Measurements from ENCODE around the gene RIN2.

Gene RIN2

DNA sequence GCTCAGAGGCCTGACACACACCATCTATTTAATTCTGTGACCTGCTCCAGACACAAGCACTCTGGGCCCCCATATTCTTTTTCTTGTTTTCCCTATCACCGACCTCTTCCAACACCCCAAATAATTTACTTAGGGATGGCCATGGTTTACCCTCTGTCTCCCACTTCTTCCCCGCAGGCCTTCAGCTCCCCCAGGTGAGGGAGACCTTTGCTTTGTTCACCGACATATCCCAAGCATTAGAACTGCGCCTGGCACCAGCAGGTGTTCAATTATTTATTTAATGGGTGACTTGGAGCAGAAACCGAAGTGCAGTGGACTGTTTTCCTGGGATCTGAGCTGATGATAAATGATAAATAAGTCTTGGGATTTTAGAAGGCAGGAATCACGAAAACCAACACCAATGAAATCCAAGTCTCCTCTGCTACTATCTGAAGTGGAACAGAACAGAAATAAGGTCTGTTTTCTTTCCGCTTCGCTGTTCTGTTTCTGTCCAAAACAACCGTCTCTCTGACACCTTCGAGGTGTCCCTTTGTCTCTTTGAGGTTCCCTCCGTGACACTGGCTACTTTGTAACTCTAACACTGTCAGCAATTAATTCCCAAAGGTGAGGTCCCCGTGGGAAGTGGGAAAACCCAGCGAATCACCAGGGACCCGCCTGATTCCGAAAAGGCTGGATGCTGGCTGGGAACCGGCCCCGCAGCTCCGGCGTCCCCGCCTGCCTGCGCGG is 1.1 kb upstream of the RIN2 start:
- ATAC-seq, result no peak

DNA sequence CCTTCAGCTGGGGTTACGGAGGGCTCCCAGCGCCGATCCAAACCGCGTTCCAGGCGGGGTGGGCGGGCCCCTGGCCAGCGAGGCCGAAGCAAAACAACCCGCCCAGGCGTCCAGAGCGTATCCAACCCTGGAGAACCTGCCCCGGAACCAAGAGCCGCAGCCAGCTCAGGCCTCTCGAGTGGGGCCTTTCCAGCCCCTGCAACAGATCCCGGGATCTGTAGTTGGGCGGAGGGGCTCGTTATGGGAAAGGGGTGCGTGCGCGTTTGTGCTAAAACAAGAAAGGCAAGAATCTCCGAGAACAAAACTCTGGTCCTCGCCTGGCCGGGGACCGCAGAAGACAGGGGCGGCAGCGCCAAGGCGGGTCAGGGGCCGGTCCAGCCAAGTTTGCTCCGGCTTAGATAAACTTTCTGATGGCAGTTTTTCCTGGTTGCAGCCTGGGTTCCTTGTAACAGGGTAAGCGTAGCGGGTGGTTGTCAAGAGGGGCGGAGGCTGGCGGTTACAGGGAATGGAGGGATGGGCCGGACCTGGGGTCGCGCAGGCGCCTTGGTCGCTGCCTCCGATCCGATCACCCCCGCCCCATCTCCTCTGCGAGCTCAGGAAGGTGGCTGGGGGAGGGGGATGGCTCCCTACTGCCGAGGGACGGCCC is 448 bp upstream of the RIN2 start:
- TF ChIP-seq, protein P1, sequence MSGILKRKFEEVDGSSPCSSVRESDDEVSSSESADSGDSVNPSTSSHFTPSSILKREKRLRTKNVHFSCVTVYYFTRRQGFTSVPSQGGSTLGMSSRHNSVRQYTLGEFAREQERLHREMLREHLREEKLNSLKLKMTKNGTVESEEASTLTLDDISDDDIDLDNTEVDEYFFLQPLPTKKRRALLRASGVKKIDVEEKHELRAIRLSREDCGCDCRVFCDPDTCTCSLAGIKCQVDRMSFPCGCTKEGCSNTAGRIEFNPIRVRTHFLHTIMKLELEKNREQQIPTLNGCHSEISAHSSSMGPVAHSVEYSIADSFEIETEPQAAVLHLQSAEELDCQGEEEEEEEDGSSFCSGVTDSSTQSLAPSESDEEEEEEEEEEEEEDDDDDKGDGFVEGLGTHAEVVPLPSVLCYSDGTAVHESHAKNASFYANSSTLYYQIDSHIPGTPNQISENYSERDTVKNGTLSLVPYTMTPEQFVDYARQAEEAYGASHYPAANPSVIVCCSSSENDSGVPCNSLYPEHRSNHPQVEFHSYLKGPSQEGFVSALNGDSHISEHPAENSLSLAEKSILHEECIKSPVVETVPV (CRISPR knock-in tag; IDR thresholded peaks at IDR 0.05), result no peak
- TF ChIP-seq TCF4 (CRISPR knock-in tag; IDR thresholded peaks at IDR 0.05; ENCODE audit: borderline replicate concordance) (no peak), RARB (CRISPR knock-in tag; IDR thresholded peaks at IDR 0.05) (no peak), ARNTL (CRISPR knock-in tag; IDR thresholded peaks at IDR 0.05; ENCODE audit: borderline replicate concordance, low read depth) (no peak), SNAI2 (CRISPR knock-in tag; IDR thresholded peaks at IDR 0.05) (no peak)
- TF ChIP-seq, protein P2, sequence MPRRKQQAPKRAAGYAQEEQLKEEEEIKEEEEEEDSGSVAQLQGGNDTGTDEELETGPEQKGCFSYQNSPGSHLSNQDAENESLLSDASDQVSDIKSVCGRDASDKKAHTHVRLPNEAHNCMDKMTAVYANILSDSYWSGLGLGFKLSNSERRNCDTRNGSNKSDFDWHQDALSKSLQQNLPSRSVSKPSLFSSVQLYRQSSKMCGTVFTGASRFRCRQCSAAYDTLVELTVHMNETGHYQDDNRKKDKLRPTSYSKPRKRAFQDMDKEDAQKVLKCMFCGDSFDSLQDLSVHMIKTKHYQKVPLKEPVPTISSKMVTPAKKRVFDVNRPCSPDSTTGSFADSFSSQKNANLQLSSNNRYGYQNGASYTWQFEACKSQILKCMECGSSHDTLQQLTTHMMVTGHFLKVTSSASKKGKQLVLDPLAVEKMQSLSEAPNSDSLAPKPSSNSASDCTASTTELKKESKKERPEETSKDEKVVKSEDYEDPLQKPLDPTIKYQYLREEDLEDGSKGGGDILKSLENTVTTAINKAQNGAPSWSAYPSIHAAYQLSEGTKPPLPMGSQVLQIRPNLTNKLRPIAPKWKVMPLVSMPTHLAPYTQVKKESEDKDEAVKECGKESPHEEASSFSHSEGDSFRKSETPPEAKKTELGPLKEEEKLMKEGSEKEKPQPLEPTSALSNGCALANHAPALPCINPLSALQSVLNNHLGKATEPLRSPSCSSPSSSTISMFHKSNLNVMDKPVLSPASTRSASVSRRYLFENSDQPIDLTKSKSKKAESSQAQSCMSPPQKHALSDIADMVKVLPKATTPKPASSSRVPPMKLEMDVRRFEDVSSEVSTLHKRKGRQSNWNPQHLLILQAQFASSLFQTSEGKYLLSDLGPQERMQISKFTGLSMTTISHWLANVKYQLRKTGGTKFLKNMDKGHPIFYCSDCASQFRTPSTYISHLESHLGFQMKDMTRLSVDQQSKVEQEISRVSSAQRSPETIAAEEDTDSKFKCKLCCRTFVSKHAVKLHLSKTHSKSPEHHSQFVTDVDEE (CRISPR knock-in tag; IDR thresholded peaks at IDR 0.05), result no peak
- peak; percentile 94 for ATAC-seq

More for the DNA sequence above, 1.1 kb upstream of the RIN2 start:
- TF ChIP-seq ZNF565 (CRISPR knock-in tag; conservative IDR thresholded peaks at IDR 0.05; ENCODE audit: low read depth) (no peak), ZNF70 (CRISPR knock-in tag; IDR thresholded peaks at IDR 0.05) (no peak), ZNF8 (CRISPR knock-in tag; IDR thresholded peaks at IDR 0.05) (no peak), TCF4 (CRISPR knock-in tag; IDR thresholded peaks at IDR 0.05; ENCODE audit: borderline replicate concordance) (no peak), ZFP3 (CRISPR knock-in tag; IDR thresholded peaks at IDR 0.05) (no peak), GLIS3 (CRISPR knock-in tag; IDR thresholded peaks at IDR 0.05) (no peak), CSDC2 (CRISPR knock-in tag; IDR thresholded peaks at IDR 0.05) (no peak), ESRRG (CRISPR knock-in tag; IDR thresholded peaks at IDR 0.05) (no peak), ZC3H10 (CRISPR knock-in tag; IDR thresholded peaks at IDR 0.05) (no peak), BACH2 (CRISPR knock-in tag; IDR thresholded peaks at IDR 0.05; ENCODE audit: borderline replicate concordance) (no peak), ZFP30 (CRISPR knock-in tag; IDR thresholded peaks at IDR 0.05) (no peak), PPARA (CRISPR knock-in tag; IDR thresholded peaks at IDR 0.05; ENCODE audit: borderline replicate concordance) (no peak)
- TF ChIP-seq, protein P3, sequence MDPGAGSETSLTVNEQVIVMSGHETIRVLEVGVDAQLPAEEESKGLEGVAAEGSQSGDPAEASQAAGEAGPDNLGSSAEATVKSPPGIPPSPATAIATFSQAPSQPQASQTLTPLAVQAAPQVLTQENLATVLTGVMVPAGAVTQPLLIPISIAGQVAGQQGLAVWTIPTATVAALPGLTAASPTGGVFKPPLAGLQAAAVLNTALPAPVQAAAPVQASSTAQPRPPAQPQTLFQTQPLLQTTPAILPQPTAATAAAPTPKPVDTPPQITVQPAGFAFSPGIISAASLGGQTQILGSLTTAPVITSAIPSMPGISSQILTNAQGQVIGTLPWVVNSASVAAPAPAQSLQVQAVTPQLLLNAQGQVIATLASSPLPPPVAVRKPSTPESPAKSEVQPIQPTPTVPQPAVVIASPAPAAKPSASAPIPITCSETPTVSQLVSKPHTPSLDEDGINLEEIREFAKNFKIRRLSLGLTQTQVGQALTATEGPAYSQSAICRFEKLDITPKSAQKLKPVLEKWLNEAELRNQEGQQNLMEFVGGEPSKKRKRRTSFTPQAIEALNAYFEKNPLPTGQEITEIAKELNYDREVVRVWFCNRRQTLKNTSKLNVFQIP (CRISPR knock-in tag; IDR thresholded peaks at IDR 0.05; ENCODE audit: borderline replicate concordance, low read depth), result no peak
- TF ChIP-seq, protein P1 (CRISPR knock-in tag; IDR thresholded peaks at IDR 0.05), result no peak
- TF ChIP-seq, protein P4, sequence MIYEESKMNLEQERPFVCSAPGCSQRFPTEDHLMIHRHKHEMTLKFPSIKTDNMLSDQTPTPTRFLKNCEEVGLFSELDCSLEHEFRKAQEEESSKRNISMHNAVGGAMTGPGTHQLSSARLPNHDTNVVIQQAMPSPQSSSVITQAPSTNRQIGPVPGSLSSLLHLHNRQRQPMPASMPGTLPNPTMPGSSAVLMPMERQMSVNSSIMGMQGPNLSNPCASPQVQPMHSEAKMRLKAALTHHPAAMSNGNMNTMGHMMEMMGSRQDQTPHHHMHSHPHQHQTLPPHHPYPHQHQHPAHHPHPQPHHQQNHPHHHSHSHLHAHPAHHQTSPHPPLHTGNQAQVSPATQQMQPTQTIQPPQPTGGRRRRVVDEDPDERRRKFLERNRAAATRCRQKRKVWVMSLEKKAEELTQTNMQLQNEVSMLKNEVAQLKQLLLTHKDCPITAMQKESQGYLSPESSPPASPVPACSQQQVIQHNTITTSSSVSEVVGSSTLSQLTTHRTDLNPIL (CRISPR knock-in tag; IDR thresholded peaks at IDR 0.05; ENCODE audit: low read depth), result no peak

All from SK-N-SH treated with all-trans-retinoic acid at 6 μM for 48 hours (cell line).